HG02970 (cell line): ENCODE data around the gene SLC35G1.

Experiments used
- ATAC-seq: cut with Tn5 transposase; IDR thresholded peaks from one replicate; pipeline ENCODE4 v1.9.1; 2021; ENCODE audit warnings: mild to moderate bottlenecking, moderate library complexity, moderate number of reproducible peaks; ENCODE audit not compliant: unreplicated experiment, low FRiP score

SLC35G1 gene, protein sequence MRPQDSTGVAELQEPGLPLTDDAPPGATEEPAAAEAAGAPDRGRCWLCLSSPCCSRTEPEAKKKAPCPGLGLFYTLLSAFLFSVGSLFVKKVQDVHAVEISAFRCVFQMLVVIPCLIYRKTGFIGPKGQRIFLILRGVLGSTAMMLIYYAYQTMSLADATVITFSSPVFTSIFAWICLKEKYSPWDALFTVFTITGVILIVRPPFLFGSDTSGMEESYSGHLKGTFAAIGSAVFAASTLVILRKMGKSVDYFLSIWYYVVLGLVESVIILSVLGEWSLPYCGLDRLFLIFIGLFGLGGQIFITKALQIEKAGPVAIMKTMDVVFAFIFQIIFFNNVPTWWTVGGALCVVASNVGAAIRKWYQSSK

DNA sequence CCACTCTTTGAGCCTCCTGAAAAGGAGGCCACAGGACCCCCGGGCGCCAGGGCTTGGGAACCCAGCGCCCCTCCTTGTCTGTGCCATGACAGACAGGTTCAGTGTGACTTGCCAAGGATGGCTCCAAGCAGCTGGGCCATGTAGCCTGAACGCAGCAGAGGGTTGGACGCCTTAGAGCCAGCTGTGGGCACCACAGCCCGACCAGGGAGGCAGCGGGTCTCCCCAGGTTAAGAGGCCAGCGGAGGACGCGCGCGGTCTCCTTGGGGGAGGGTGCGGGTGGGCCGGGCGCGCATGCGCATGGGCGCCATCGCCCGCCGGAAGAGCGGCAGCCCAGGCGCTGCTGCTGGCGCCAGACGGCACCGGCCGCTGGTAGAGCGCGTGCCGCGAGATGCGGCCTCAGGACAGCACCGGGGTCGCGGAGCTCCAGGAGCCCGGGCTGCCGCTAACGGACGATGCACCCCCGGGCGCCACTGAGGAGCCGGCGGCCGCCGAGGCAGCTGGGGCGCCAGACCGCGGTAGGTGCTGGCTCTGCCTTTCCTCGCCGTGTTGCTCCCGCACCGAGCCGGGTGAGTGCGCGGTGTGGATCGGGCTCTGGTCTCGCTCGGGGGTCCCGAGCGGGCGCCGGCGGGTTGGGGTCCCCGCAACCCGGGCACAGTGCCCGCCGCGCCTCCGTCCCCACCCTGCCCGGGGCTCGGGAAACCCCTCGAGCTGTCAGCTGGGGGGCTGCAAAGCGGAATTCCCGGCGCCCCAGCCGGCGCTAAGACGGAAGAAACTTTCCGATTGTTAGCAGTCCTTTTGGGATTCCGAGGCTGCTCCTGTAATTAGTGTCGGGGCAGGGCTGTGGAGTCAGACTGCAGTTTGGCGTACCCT, at the start of gene SLC35G1:
TSS of gene SLC35G1 (plus strand) at position 333 of the 870 bp plus-strand sequence. CDS start at position 389, 56 bp downstream.
- peak; percentile 90 for ATAC-seq

DNA sequence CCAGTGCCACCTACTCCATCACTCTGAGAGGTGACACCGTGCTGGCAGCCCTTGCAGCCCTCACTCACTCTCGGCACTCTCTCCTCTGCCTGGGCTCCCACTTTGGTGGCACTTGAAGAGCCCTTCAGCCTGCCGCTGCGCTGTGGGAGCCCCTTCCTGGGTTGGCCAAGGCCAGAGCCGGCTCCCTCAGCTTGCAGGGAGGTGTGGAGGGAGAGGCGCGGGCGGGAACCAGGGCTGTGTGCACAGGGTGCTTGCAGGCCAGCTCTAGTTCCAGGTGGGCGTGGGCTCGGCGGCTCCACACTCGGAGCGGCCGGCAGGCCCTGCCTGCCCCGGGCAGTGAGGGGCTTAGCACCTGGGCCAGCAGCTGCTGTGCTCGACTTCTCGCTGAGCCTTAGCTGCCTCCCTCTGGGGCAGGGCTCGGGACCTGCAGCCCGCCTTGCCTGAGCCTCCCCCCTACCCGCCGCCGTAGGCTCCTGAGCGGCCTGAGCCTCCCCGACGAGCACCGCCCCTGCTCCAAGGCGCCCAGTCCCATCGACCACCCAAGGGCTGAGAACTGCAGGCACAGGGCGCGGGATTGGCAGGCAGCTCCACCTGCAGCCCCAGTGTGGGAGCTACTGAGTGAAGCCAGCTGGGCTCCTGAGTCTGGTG, 48.7 kb upstream of the SLC35G1 start:
- no peak for ATAC-seq

DNA sequence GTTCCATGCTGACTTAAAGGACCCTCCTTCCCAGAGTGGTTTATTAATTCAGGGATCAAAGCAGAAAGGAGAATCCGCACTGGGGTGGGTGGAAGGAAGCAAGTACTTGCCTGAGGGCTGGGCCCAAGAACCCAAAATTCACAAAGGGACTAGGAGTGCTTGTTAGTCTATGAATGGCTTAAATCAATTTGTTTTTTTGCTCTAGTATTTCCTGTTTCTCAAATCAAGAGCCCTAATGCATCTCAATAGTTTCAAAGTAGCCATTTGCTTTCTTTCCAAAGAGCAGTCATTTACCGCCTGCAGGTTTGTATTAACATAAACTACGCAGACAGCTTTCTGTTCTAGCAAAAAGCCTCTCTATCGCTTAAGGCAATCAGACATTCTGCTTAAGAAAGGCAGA, 44.2 kb upstream of the SLC35G1 start:
- no peak for ATAC-seq

DNA sequence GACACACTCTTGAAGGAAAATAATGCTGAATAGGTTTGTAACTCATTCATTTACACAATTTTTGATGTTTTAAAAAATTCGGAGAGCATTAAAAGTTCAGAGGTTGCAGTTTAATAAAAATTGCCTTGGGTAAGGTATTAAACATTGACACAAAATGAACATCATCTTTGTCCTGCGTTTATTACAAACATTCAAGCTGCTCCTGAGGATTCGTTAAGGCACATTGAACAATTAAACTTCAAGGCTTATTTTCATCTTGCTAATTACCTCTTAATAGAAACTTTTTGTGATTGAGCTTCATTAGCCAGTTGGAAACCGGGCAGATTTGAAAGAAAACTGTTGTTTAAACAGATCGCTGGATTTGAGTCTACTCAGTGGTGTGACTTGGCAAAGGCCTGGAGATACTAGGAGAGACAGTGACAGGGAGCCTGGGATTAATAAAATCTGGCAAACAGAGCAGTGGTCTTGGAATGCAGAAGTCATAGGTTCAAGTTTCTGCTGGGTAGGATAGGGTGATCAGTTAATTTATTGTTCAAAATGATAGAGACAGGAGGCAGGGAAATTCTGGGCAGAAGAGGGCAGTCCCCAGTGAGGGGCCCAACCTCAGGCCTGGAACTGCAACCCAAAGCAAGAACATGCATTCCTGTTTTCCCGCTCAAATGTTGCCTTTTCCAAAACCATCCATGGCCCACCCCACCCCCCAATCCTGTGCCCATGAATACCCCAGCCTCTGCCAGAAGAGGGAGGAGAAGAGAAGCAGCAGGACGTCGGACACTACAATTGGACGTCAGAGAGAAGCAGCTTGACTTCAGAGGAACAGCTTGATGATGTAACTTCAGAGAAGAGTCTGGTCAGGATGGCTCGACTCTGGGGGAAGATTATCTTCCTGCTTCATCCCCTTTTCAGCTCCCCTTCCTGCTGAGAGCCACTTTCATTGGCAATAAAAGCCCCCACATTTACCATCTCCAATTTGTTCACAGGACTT, 43.5 kb upstream of the SLC35G1 start:
- ATAC-seq, result no peak

DNA sequence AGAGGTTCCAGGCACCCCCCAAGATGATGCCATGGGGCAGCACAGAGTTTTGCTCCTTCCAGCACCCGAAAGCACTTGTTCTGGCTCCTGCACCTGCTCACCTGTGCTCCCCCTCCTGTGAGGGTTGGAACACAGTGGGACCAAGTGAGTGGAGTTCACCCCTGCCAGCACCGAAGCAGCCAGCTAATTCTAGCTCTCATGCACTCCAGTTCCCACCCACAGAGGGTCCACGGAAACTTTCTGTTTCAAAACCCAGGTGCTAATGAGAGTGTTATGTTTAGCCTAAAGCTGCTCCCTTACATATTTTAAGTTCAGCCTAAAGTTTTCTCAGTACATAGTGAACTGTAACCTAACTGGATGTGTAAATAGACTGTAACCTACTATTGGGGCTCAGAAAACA, 42.6 kb upstream of the SLC35G1 start:
- ATAC-seq, result no peak

DNA sequence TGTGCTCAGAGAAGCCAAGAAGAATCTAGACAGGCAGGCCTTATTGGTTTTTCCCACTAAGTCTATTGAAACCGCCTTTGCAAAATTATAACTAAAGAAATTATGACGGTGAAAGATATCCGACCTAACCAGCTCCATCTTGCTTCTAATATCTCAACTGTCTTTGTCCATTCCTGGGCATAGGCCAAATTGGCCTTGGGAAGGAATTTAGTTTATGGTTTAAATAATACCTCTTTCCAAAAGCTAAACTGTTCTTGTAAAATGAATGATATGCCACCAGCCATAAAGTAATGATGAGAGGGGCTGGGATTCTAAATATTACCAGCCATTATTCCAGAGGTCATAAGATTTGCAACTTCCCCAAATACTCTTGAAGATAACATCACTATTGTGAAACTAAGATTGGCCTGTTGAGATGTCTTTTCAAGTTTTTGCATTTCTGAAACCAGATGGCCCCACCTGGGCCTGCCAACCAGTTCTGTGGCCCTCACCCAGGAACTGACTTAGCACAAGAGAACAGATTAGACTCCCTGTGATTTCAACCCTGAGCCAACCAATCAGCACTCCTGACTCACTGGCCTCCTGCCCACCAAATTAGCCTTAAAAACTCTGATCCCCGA, 41.2 kb upstream of the SLC35G1 start:
- ATAC-seq, result no peak

DNA sequence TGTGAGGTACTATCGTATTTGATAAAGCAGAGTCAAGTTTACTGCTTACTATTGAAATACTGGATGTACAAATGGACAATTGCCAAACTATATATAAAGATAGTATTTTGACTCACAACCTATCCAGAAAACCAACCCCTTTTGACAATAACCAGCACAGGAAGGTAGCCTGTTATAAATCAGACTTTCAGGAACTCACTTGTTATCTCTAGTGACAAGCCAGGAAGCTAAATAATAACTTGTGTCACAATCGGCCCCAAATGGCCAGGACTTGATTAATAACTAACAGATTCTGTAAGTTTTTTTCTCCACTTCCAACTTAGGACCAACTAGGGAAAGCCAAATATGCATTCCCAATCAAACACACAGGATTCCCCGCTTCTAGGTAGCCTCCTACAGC, 38.8 kb upstream of the SLC35G1 start:
- ATAC-seq, result no peak

DNA sequence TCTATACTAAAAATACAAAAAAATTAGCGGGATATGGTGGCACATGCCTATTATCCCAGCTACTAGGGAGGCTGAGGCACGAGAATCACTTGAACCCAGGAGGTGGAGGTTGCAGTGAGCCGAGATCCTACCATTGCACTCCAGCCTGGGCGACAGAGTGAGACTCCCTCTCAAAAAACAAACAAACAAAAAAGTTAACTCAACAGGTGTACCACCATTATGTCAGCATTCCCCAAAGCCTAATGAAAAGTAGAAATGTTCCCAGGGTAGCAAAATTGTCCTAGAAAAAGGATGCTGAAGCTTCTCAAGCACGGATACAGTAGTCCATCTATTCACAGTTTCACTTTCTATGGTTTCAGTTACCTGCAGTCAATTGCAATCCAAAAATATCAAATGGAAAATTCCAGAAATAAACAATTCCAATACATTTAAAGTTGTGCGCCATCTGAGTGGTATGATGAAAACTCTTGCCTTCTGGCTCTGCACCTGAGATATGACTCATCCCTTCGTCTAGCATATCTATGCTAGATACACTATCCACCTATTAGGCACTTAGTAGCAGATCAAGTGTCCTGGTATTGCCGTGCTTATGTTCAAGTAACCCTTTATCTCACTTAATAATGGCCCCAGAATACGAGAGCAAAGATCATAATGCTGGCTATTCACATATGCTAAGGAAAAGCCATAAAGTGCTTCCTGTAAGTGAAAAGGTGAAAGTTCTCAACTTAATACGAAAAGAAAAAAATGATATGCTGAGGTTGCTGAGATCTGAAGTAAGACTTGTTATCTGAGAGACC, 37.2 kb upstream of the SLC35G1 start:
- ATAC-seq, result no peak

- no peak for ATAC-seq
Observed at GRCh38 chr10:93859049-93859655, 34.6 kb upstream of the SLC35G1 start.

DNA sequence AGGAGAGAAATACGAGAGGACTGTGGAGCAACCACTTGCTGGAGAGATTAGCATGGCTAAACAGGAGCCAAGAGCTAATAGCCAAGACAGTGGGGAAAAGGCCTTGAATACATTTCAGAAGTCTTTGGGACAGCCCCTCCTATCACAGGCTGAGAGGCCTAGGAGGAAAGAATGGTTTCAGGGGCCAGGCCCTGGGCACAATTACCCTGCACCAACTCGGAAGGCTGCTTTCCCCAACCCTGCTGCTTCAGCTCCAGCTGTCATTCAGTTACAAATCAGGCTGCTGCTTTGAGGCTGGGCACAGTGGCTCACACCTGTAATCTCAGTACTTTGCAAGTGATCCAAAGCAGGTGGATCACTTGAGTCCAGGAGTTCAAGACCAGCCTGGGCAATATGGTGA, 32.0 kb upstream of the SLC35G1 start:
- ATAC-seq, result no peak

- ATAC-seq, result no peak
Observed at GRCh38 chr10:93865794-93866425, 27.9 kb upstream of the SLC35G1 start.

DNA sequence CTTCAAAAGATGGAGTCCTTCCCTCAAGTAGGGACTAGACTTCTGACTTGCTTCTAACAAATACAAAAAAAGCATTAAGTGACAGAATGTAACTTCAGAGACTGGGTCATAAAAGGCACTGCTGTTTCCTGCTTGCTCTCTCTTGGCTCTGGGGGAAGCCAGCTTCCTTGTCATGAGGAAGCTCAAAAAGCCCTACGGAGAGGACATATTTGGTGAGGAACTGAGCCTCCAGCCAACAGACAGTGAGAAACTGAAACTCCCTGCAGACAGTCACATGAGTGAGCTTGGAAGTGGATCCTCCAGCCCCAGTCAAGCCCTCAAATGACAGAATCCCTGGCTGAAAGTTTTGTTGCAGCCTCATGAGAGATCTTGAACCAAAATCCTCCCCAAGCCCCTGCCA, 26.3 kb upstream of the SLC35G1 start:
- no peak for ATAC-seq

DNA sequence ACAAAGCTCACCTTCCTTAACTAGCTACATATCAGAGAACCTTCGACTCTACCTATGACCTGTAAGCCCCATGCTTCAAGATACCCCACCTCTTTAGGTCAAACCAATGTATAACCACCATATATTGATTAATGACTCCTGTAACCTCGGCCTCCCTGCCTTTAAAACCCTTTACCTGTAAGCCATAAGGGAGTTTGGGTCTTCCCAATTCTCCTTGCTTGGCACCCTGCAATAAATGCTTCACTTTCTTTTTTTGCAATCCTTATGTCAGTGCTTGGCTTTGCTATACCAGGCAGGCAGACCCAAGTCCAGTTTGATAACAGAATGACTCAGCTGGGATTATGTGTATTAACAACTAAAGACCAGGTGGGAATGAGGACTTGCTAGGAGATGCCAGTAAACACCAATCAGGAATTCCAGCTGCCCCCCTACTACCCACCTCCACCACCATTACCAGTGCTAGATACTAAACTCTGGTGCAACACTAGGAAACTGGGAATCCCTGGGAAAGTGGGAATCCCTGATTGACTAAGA, 22.0 kb upstream of the SLC35G1 start:
- ATAC-seq, result no peak

DNA sequence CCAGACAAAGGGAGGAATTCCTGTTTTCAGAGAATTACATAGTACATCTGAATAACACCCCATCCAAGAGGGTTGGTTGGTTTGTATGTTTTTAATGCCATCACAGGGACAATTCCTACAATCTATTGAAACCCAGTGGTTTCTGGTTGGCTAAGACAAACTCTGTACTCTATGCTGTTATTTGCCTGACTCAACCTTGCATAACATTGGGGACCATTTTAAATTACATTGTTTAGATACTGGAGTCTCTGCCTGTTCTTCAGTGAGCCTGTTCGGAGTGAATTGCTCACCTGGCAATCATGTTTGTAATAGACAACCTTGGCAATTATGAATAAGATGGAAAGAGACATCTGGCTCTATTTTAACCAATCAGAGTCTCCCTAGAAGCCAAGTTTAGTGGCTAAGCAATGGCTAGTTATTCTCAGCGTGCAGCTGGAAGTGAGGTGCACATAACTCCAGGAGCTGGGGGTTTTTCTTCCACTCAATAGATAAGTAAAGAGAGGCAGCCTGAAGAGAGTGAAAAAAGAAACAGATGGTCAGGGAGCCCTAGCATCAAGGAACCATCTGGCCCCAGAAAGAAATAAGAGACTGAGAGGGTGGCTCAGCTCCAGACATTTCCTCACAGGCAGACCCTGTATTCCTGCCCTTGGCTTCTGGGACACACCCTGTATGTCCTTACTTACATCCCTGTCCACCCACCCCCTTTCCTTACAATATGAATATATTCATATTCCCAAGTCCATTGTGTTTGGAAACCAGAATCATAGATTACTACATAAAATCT, 21.2 kb upstream of the SLC35G1 start:
- no peak for ATAC-seq

DNA sequence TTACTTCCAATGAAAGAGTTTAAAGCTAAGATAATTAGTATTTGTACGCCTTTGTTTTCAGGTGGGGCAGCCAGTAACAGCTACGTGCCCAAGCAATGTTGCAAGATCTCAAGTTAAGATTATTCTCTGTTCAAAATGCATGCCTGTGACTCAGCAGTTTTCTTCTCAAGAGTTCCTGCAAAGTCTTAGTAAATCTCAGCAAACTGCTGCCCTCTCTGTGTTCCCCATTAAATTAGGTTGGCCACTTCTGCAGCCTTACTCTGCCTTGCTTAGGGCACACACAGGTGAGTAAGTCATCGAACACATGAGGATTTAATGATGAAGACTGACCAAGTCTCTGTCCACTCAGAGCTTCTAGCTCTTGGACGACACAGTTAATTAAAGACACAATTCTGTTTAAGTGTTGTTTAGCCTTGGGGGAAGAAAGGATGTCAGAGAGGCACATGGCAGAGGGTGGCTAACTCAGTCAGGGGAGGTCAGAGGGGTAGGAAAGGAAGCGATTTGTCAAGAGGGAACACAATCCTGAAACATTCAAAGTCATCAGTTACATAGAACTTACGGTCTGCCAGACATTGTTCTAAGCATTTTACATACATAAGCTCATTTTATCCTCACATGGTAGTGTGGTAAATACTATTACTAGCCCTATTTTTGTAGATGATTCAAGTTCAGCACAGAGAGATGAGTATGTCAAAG, 20.2 kb upstream of the SLC35G1 start:
- no peak for ATAC-seq

GRCh38 chr10:93874309-93875031, 19.3 kb upstream of the SLC35G1 start:
- ATAC-seq, result no peak
